ENCODE data around the gene ELF4.

DNA sequence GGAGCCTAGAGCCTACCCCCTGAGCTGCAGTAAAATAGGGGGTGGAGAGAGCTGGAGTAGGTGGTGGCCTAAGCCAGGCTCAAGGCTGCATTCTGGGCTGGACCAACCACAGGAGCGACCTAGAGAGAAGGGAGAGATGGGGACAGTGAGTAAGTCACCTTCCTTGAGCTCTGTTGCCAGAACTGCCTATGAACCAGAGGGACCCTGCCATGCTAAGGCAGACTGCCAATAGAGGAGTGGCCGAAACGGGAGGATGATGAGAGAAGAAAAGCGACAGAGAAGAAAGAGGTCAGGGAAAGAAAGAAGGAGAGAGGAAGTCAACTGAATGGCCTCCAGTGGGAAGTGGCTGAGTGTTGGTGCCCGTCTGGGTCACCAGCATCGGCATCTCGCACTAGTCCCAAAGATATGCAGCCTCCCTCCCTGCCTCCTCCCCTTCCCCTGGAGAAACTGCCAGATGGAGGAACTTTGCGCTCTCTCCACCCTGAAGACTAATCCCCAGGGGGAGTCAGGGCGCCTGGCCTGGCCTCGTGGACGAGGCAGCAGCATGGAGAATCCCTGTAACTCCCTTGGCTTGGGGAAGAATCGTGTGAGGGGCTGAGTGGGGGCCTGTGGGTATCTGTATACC is 28.8 kb downstream of the ELF4 start:
- TF ChIP-seq CTCF (IDR thresholded peaks at IDR 0.05; ENCODE audit: poor library complexity) (no peak), EZH2 (IDR thresholded peaks at IDR 0.05; ENCODE audit: borderline replicate concordance) (no peak), EZH2phosphoT487 (IDR thresholded peaks at IDR 0.05; ENCODE audit: low read depth, severe bottlenecking, unreplicated experiment) (no peak)

Measured in hepatocyte (in vitro differentiated cells).